A673 (cell line): ENCODE measurements around the gene TTC1.
"Not testable (repeated sequence)": the region's sequence is repeated elsewhere in the genome, so short reads cannot be mapped to it uniquely, and the experiment has no call there.

Experiments used
- EZH2 ChIP-seq: fragments of 200-600 bp; sonication (generic); IDR thresholded peaks from 2 replicates; pipeline ENCODE4 v1.6.1; 2017; ENCODE audit warnings: borderline replicate concordance, low read depth, mild to moderate bottlenecking, mixed read lengths, antibody characterized with exemption, low read length; ENCODE audit not compliant: poor library complexity, severe bottlenecking
- TF ChIP-seq, protein P1 (sequence below): fragments of 300-800, 200-600 bp; sonication (generic); conservative IDR thresholded peaks from 2 replicates; pipeline ENCODE4 v1.5.1; 2017; ENCODE audit warnings: low read depth, mild to moderate bottlenecking, antibody characterized with exemption, low read length, moderate library complexity, mixed read lengths

DNA sequence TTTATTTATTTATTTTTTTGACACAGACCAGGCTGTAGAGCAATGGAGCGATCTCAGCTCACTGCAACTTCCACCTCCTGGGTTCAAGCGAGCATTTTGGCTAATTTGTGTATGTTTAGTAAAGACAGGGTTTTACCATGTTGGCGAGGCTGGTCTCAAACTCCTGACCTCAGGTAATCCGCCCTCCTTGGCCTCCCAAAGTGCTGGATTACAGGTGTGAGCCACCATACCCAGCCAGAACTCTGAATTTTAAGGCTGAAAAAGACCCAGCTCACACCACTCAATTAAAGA, 43.2 kb upstream of the TTC1 start:
- TF ChIP-seq, protein P1, sequence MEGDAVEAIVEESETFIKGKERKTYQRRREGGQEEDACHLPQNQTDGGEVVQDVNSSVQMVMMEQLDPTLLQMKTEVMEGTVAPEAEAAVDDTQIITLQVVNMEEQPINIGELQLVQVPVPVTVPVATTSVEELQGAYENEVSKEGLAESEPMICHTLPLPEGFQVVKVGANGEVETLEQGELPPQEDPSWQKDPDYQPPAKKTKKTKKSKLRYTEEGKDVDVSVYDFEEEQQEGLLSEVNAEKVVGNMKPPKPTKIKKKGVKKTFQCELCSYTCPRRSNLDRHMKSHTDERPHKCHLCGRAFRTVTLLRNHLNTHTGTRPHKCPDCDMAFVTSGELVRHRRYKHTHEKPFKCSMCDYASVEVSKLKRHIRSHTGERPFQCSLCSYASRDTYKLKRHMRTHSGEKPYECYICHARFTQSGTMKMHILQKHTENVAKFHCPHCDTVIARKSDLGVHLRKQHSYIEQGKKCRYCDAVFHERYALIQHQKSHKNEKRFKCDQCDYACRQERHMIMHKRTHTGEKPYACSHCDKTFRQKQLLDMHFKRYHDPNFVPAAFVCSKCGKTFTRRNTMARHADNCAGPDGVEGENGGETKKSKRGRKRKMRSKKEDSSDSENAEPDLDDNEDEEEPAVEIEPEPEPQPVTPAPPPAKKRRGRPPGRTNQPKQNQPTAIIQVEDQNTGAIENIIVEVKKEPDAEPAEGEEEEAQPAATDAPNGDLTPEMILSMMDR, result not testable (repeated sequence)
- not testable (repeated sequence) for TF ChIP-seq EZH2
